NCI-H1105 treated with DMSO at 0.1 percent for 48 hours (cell line): ENCODE measurements around the gene PDGFRB.

Experiments
- DNase-seq: peaks from one replicate; lab custom pipeline; 2025; lab: John Stamatoyannopoulos, UW

PDGFRB gene

GRCh38 chr5:150129813-150130492, 25.7 kb downstream of the PDGFRB start:
- DNase-seq, result no peak

- DNase-seq, result no peak
Observed at GRCh38 chr5:150129454-150129812, 26.2 kb downstream of the PDGFRB start.

GRCh38 chr5:150126921-150127265, 28.8 kb downstream of the PDGFRB start:
- DNase-seq, result no peak

GRCh38 chr5:150126199-150126920, 29.3 kb downstream of the PDGFRB start:
- DNase-seq, result no peak

- DNase-seq, result no peak
Observed at GRCh38 chr5:150125334-150125733, 30.3 kb downstream of the PDGFRB start.

GRCh38 chr5:150124596-150124995, 31.0 kb downstream of the PDGFRB start:
- DNase-seq, result no peak

GRCh38 chr5:150124111-150124557, 31.5 kb downstream of the PDGFRB start:
- DNase-seq, result no peak

GRCh38 chr5:150123542-150123941, 32.1 kb downstream of the PDGFRB start:
- no peak for DNase-seq

GRCh38 chr5:150122536-150123481, 32.8 kb downstream of the PDGFRB start:
- no peak for DNase-seq

- no peak for DNase-seq
Observed at GRCh38 chr5:150122158-150122510, 33.5 kb downstream of the PDGFRB start.

GRCh38 chr5:150121448-150122157, 34.0 kb downstream of the PDGFRB start:
- DNase-seq, result no peak

- DNase-seq, result no peak
Observed at GRCh38 chr5:150120617-150121447, 34.8 kb downstream of the PDGFRB start.

GRCh38 chr5:150120062-150120441, 35.6 kb downstream of the PDGFRB start:
- no peak for DNase-seq

- DNase-seq, result no peak
Observed at GRCh38 chr5:150119421-150120061, 36.1 kb downstream of the PDGFRB start.

- no peak for DNase-seq
Observed at GRCh38 chr5:150118561-150119229, 37.0 kb downstream of the PDGFRB start.

- DNase-seq, result no peak
Observed at GRCh38 chr5:150117945-150118560, 37.6 kb downstream of the PDGFRB start.

GRCh38 chr5:150116667-150117400, 38.8 kb downstream of the PDGFRB start:
- no peak for DNase-seq

GRCh38 chr5:150114773-150115408, 40.8 kb downstream of the PDGFRB start:
- DNase-seq, result no peak
